A549 (cell line): ENCODE data around the gene ELOB. TPM values are rescaled to one million over a fixed set of nuclear protein-coding genes. Genes with fewer than 3 reads are reported as not detected.

Source experiments
- ATAC-seq, 2 experiments: fragments of 200-7000 bp in 1 of 2; fragments of >200 bp in 1 of 2; cut with Nextera tagmentation in 1 of 2; cut with Tn5 transposase in 1 of 2; 3 replicates each; pipeline versions ENCODE4 v1.8.0 to v1.9.1; 2018 to 2020; ENCODE audit warnings: mild to moderate bottlenecking in 1 of 2, moderate library complexity in 1 of 2
- CTCF ChIA-PET: fragments of 300-600 bp; sonication (Branson Sonifier 250); formaldehyde crosslinking; extraction: SDS; loops from one replicate; lab custom pipeline; 2021; ENCODE audit warnings: antibody characterized with exemption, inconsistent platforms; lab: Yijun Ruan, JAX
- POLR2A ChIA-PET: fragments of 350-600 bp; formaldehyde crosslinking; extraction: SDS; loops from one replicate; lab custom pipeline; 2021; ENCODE audit warnings: antibody characterized with exemption, inconsistent platforms; lab: Yijun Ruan, JAX
- DNase-seq, 2 experiments: peaks; one replicate each; pipeline versions ENCODE4 v3.0.0 to v3.0.0-alpha.2; 2011 to 2016; ENCODE audit warnings: low read depth in 1 of 2, low spot score in 1 of 2
- FAIRE-seq: peaks from 2 replicates; lab custom pipeline; 2011; peaks lifted over from hg19 to GRCh38; lab: Jason Lieb, UNC
- H3K27ac ChIP-seq, 2 experiments: fragments of >200 bp; sonication (Bioruptor Twin); formaldehyde crosslinking; 3 replicates each; pipeline ENCODE4 v1.5.1; 2016 to 2017
- H3K4me1 ChIP-seq: fragments of >200 bp; sonication (Bioruptor Twin); formaldehyde crosslinking; 3 replicates; pipeline ENCODE4 v1.6.1; 2016
- H3K4me2 ChIP-seq: fragments of >200 bp; sonication (Bioruptor Twin); formaldehyde crosslinking; 3 replicates; pipeline ENCODE4 v1.6.1; 2016
- H3K4me3 ChIP-seq: fragments of >200 bp; sonication (Bioruptor Twin); formaldehyde crosslinking; 3 replicates; pipeline ENCODE4 v1.5.1; 2016
- H3K9me3 ChIP-seq: fragments of >200 bp; sonication (Bioruptor Twin); formaldehyde crosslinking; 3 replicates; pipeline ENCODE4 v1.6.1; 2016
- ATOH8 ChIP-seq: fragments of 250-450 bp; sonication (Bioruptor Pico); IDR thresholded peaks from 2 replicates; pipeline ENCODE4 v1.5.0; 2020; ENCODE audit warnings: low read depth, mild to moderate bottlenecking, moderate library complexity
- BHLHE40 ChIP-seq: IDR thresholded peaks from 2 replicates; pipeline ENCODE4 v1.6.1; 2012; ENCODE audit warnings: low read depth, low read length, inconsistent platforms
- CBX2 ChIP-seq: fragments of 200-600 bp; sonication (generic); IDR thresholded peaks from 2 replicates; pipeline ENCODE4 v1.6.1; 2016; ENCODE audit warnings: low read depth, mild to moderate bottlenecking, borderline replicate concordance
- EP300 ChIP-seq, 2 experiments: fragments of >200 bp; sonication (Bioruptor Twin); formaldehyde crosslinking; IDR thresholded peaks; 2 replicates in 1 of 2; 3 replicates in 1 of 2; pipeline ENCODE4 v1.6.1; 2016 to 2017
- GATA3 ChIP-seq: IDR thresholded peaks from 2 replicates; pipeline ENCODE4 v1.6.1; 2012; ENCODE audit warnings: borderline replicate concordance
- HES2 ChIP-seq: fragments of >200 bp; sonication (Bioruptor Twin); formaldehyde crosslinking; IDR thresholded peaks from 2 replicates; pipeline ENCODE4 v1.6.1; 2016
- HOXB13 ChIP-seq: fragments of 250-450 bp; sonication (Bioruptor Pico); IDR thresholded peaks from 2 replicates; pipeline ENCODE4 v1.5.0; 2020; ENCODE audit warnings: low read depth, mild to moderate bottlenecking, moderate library complexity
- JUNB ChIP-seq: fragments of >200 bp; sonication (Bioruptor Twin); formaldehyde crosslinking; IDR thresholded peaks from 2 replicates; pipeline ENCODE4 v1.6.1; 2016
- KDM1A ChIP-seq: fragments of 200-600 bp; sonication (generic); IDR thresholded peaks from 2 replicates; pipeline ENCODE4 v1.6.1; 2016; ENCODE audit warnings: low read depth, mild to moderate bottlenecking
- NFE2L2 ChIP-seq: fragments of 150-350 bp; conservative IDR thresholded peaks from 2 replicates; pipeline ENCODE4 v1.6.1; 2014; ENCODE audit warnings: low read length
- NPAS2 ChIP-seq: fragments of 250-450 bp; sonication (Bioruptor Pico); IDR thresholded peaks from 2 replicates; pipeline ENCODE4 v1.8.0; 2022; ENCODE audit warnings: mild to moderate bottlenecking, moderate library complexity, borderline replicate concordance
- NR3C1 ChIP-seq: fragments of >200 bp; sonication (Bioruptor Twin); formaldehyde crosslinking; IDR thresholded peaks from 3 replicates; pipeline ENCODE4 v1.6.1; 2017
- PHF8 ChIP-seq: fragments of 200-600 bp; sonication (generic); IDR thresholded peaks from 2 replicates; pipeline ENCODE4 v1.6.1; 2016; ENCODE audit warnings: low read depth, mild to moderate bottlenecking, antibody characterized with exemption, moderate library complexity, borderline replicate concordance
- RAD21 ChIP-seq, 2 experiments: fragments of >200 bp in 1 of 2; sonication (Bioruptor Twin) in 1 of 2; formaldehyde crosslinking in 1 of 2; IDR thresholded peaks in 1 of 2; conservative IDR thresholded peaks in 1 of 2; 2 replicates in 1 of 2; 3 replicates in 1 of 2; pipeline ENCODE4 v1.6.1; 2012 to 2018; ENCODE audit warnings: inconsistent platforms in 1 of 2
- REST ChIP-seq: fragments of 200-600 bp; sonication (generic); IDR thresholded peaks from 2 replicates; pipeline ENCODE4 v1.6.1; 2016; ENCODE audit warnings: antibody characterized with exemption, mild to moderate bottlenecking, moderate library complexity
- SMC3 ChIP-seq: fragments of >200 bp; sonication (Bioruptor Twin); formaldehyde crosslinking; IDR thresholded peaks from 3 replicates; pipeline ENCODE4 v1.6.1; 2018; ENCODE audit warnings: inconsistent platforms
- TP53 ChIP-seq: fragments of 250-450 bp; sonication (Bioruptor Pico); IDR thresholded peaks from 2 replicates; pipeline ENCODE4 v1.5.0; 2021; ENCODE audit warnings: mild to moderate bottlenecking, moderate library complexity
- ZNF302 ChIP-seq: fragments of 250-450 bp; sonication (Bioruptor Pico); IDR thresholded peaks from 2 replicates; pipeline ENCODE4 v1.9.0; 2021; ENCODE audit warnings: inconsistent platforms, mild to moderate bottlenecking, moderate library complexity
- WGBS: methylation state at CpG from one replicate; pipeline ENCODE4 v1.1.6; 2017; ENCODE audit errors: missing lambda C conversion rate; 5-methylcytosine and 5-hydroxymethylcytosine counted together
- polyA plus RNA-seq, 4 experiments: library from polyadenylated mRNA; depleted of rRNA in 3 of 4; stranded (reverse); fragments of >200 nt; fragmentation: RNase III in 1 of 4; extraction: RNeasy Plus Mini Kit Qiagen cat#74134 plus additional on column Dnase treatment in 1 of 4; gene quantifications; 2 replicates in 3 of 4; 3 replicates in 1 of 4; pipeline ENCODE4 v1.2.3, GENCODE V29; 2011 to 2017

ELOB gene
- polyA plus RNA-seq, 2 of the 4 experiments (the other 2 are of a cell fraction): 136 to 494 TPM

- WGBS: 90% methylated on average over 17 of the region's 17 CpGs
- POLR2A ChIA-PET: interaction anchor here (0.7 to 1.2 kb wide), 3 partner anchors 9 to 16 kb away, joined by 3 to 4 read pairs (median 3); partner anchors contain the start of gene SRRM2
These were observed 8.5 kb downstream of the ELOB start for GRCh38 chr16:2768403-2769089.

GRCh38 chr16:2767891-2768290, 9.2 kb downstream of the ELOB start:
- ChIA-PET CTCF (interaction anchor here (1.0 to 2.8 kb wide), 7 partner anchors 9 to 215 kb away, joined by 3 to 9 read pairs (median 4); partner anchors contain the start of gene SRRM2), POLR2A (interaction anchor here (0.7 to 1.2 kb wide), 2 partner anchors 15 to 16 kb away, joined by 3 to 4 read pairs; partner anchors contain the start of gene SRRM2)
- ATAC-seq (no peak), DNase-seq (no peak), FAIRE-seq (no peak)
- no peak overlapping the region for H3K4me3 ChIP-seq
- 72% methylated on average over 14 of the region's 14 CpGs for WGBS
- peaks cover 38% of the 10 kb centered on the region for H3K4me1 ChIP-seq
- no peak for TF ChIP-seq NFE2L2
- no peak for TF ChIP-seq REST
- TF ChIP-seq NPAS2 (CRISPR knock-in tag): no peak
- no peak overlapping the region for H3K4me2 ChIP-seq
- no peaks in the 10 kb centered on the region for H3K9me3 ChIP-seq
- no peak overlapping the region for H3K27ac ChIP-seq

More at GRCh38 chr16:2768403-2769089, 8.5 kb downstream of the ELOB start:
- Histone ChIP-seq H3K27ac (peak overlapping the region in 1 of 2 experiments; percentile 52; a peak in 1 of 6 replicates), H3K9me3 (no peaks in the 10 kb centered on the region), H3K4me2 (no peak overlapping the region), H3K4me3 (no peak overlapping the region), H3K4me1 (peaks cover 44% of the 10 kb centered on the region)
- CTCF ChIA-PET: interaction anchor here (0.7 to 2.8 kb wide), 15 partner anchors 9 to 215 kb away, joined by 3 to 10 read pairs (median 4); partner anchors contain the start of genes PRSS41 and SRRM2
- ATAC-seq: no peak
- FAIRE-seq: no peak
- DNase-seq: no peak
- no peak for TF ChIP-seq KDM1A
- TF ChIP-seq GATA3: no peak
- TF ChIP-seq RAD21 (conservative IDR thresholded peaks at IDR 0.05 in 1 of 2, IDR thresholded peaks at IDR 0.05 in 1 of 2): no peak
- TF ChIP-seq NR3C1: no peak
- no peak for TF ChIP-seq HOXB13 (CRISPR knock-in tag)
- TF ChIP-seq PHF8: no peak
- TF ChIP-seq EP300 (IDR thresholded peaks at IDR 0.05): no peak
- no peak for TF ChIP-seq NFE2L2
- TF ChIP-seq ATOH8 (CRISPR knock-in tag): no peak
- no peak for TF ChIP-seq TP53 (CRISPR knock-in tag)
- no peak for TF ChIP-seq ZNF302 (CRISPR knock-in tag)
- no peak for TF ChIP-seq JUNB
- no peak for TF ChIP-seq SMC3
- no peak for TF ChIP-seq CBX2
- TF ChIP-seq HES2: no peak
- no peak for TF ChIP-seq NPAS2 (CRISPR knock-in tag)
- no peak for TF ChIP-seq BHLHE40
